Activated gamma-delta T cell treated with Interleukin-2 at 50 U/mL for 16 hours (primary cell): ENCODE results near the gene CSK.

Experiments used
- DNase-seq: peaks from one replicate; pipeline ENCODE4 v3.0.0-alpha.2; 2020

Gene CSK

DNA sequence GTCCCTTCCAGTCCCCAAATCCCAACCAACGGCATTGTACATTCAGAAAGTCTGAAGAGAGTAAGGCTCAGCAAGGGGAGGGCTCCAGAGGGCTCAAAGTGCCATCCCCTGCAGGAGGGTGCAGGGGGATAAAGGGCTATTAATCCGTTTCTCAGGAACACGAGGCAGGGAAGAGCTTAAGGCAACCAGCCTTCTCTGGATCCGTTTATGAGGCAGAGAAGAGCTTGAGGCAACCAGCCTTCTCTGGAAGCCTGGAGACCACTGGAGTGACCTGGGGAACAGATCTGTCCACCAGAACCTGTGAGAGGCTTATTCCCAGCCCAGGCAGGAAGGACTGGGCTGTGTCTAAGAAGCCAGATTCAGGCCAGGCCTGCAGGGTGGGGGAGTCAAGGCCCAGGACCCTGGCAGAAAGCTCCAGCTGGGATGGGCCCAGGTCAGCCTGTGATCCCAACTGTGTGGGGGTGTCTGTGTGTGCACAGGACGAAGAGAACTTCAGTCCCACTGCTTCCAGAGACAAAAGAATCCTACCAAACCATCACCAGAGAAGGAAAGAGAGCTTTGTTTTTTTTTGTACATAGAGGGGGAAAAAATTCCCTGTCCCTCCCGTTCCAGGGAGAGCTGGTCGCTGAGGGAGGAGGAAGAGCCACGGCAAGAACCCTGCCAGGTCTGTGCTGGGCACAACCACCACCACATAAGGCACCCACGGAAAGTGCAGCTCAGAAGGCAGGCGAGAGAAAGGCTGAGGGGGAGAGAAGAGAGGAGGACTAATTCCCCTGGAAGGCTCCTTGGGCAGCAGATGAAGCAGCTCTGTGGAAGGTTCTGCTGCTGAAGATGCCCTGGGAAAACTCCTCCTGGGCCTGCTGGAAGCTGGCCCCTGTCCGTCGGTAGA, 62.7 kb downstream of the CSK start:
- DNase-seq: no peak

DNA sequence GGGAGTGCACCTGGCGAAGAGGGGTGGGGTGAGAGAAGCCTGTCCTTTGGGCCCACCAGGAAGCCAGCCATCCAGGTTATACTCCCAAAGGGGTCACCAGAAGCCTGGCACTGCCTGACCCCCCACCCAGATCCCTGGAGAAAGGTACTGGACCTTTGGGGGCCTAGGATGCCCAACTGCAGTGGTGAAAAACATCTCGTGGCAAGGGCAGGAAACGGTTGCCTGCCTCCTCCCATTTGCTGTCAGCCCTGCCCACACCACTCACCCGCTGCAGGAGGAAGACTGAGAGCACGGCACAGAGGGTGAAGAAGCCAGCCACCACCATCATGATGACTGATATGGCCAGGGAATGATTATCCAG, 63.3 kb downstream of the CSK start:
- peak; percentile 63 for DNase-seq

DNA sequence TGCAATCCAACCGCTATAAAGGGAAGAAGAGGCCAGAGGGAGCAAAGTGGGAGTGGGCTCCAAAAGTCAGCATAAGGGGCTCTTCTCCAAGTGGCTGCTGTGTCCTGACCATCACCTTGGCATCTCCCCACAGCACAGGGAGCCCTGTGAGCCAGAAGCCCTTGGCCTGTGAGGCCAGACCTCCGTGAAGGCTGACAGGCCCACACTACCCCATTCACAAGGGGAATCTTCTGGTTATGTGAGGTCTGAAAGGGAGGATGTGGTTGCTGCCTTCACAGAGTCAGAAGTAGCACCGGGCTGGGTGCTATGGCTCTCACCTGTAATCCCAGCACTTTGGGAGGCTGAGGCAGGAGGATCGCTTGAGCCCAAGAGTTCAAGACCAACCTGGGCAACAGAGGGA, 63.7 kb downstream of the CSK start:
- DNase-seq: no peak

DNA sequence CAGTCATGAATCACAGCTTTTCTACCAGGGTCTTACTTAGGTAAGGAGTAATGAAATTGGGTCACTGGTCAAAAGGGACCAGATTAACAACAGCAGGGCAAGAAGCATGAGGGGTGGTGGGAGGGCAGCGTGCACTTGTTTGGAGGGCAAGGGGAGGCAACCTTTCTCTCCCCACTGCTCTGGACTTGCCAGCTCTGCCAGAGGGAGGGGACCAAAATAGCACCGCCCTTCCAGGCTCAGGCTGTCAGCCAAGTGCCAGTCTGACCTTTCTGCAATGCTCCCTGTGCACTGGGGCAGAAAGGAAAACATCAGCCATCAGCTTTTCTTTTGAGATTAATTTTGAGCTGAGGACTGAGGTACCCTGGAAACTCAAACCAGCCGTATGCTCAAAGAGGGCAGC, 65.6 kb downstream of the CSK start:
- DNase-seq: no peak

DNA sequence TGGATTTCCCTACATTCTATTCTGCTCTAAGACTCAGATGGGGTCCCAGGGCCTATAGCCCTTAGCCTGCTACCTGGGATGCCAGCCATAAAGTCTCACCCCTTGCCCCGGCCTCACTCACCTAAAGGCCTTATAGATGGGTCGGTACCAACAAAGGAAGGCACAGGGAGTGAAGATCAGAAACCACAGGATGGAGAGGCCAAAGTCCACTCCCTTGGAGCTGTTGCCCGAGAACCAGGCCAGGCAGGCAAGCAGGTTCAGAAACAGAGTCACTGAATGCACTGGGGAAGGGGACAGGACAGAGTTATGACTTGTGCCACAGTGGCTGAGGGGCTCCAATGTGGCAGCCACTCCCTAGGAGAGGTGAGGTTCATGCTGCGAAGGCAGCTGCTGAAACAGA, 68.5 kb downstream of the CSK start:
- no peak for DNase-seq

DNA sequence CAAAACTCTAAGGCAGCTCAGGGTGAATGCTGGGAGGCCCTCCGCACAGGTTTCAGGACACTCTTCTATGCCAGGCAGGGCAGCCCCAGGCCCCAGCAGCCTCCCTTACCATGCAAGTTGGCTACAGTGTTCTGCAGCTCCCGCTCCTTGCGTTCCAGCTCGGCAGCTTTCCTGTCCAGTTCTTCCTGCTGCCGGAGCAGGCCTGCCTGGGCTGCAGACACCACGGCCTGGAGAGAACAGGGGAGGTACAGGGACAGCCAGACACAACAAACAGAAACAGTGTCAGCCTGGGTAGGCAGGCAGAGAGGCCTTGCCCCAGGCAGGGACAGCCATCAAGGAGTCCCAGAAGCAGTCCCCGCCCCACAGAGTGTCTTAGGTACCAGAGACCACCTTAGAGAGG, 70.1 kb downstream of the CSK start:
- DNase-seq: no peak
